K562 (cell line): Measurements from ENCODE around the gene TNN. TPM values are rescaled to one million over a fixed set of nuclear protein-coding genes. Genes with fewer than 3 reads are reported as not detected.
A peak's percentile ranks its signal among the peaks of the same experiment; 100 is the strongest.

Source experiments
- ATF1 ChIP-seq, 2 experiments: fragments of 450-650 bp in 1 of 2; IDR thresholded peaks; 2 replicates each; pipeline ENCODE4 v1.6.1; 2016; ENCODE audit warnings: missing compliant biosample characterization in 1 of 2, missing genetic modification characterization in 1 of 2
- BRCA1 ChIP-seq, 2 experiments: fragments of 450-650 bp in 1 of 2; sonication (generic) in 1 of 2; formaldehyde crosslinking in 1 of 2; IDR thresholded peaks; 2 replicates each; pipeline versions ENCODE4 v1.5.0 to v1.6.1; 2017 to 2020; ENCODE audit warnings: mild to moderate bottlenecking in 1 of 2, missing genetic modification reagents in 1 of 2
- CREM ChIP-seq: IDR thresholded peaks from 2 replicates; pipeline ENCODE4 v1.6.1; 2014; ENCODE audit warnings: antibody characterized with exemption, low read depth
- E2F6 ChIP-seq, 2 experiments: IDR thresholded peaks; 2 replicates each; pipeline ENCODE4 v1.6.1; 2011; ENCODE audit warnings: borderline replicate concordance in 1 of 2, control low read depth in 1 of 2, low read depth in 1 of 2, low read length in 1 of 2, mild to moderate bottlenecking in 1 of 2, mixed read lengths in 1 of 2, moderate library complexity in 1 of 2; ENCODE audit not compliant: insufficient read depth in 1 of 2, insufficient read length in 1 of 2, poor library complexity in 1 of 2, severe bottlenecking in 1 of 2; ENCODE audit errors: extremely low read depth in 1 of 2
- FOXA3 ChIP-seq, 2 experiments: fragments of 450-650 bp in 1 of 2; sonication (generic) in 1 of 2; formaldehyde crosslinking; IDR thresholded peaks in 1 of 2; conservative IDR thresholded peaks in 1 of 2; 2 replicates each; pipeline versions ENCODE4 v1.4.0 to v1.8.0; 2020 to 2022; ENCODE audit warnings: mild to moderate bottlenecking in 2 of 2, missing genetic modification reagents in 1 of 2
- GATA2 ChIP-seq: sonication (generic); formaldehyde crosslinking; IDR thresholded peaks from 2 replicates; pipeline ENCODE4 v1.4.0; 2020; ENCODE audit warnings: mild to moderate bottlenecking, missing genetic modification reagents
- HDAC3 ChIP-seq: fragments of 450-650 bp; IDR thresholded peaks from 2 replicates; pipeline ENCODE4 v1.6.1; 2018; ENCODE audit warnings: borderline replicate concordance, mild to moderate bottlenecking, moderate library complexity; ENCODE audit not compliant: partially characterized antibody
- HDAC6 ChIP-seq: IDR thresholded peaks from 2 replicates; pipeline ENCODE4 v1.6.1; 2012; ENCODE audit warnings: low read depth, mild to moderate bottlenecking, control low read depth, inconsistent platforms, low read length, moderate library complexity
- HNRNPUL1 ChIP-seq: fragments of 200-400 bp; formaldehyde crosslinking; IDR thresholded peaks from 2 replicates; pipeline ENCODE4 v1.6.1; 2017; ENCODE audit warnings: low read length
- HOXB6 ChIP-seq: fragments of 250-450 bp; sonication (Bioruptor Pico); IDR thresholded peaks from 2 replicates; pipeline ENCODE4 v1.5.1; 2022; ENCODE audit warnings: mild to moderate bottlenecking, borderline replicate concordance
- KDM5B ChIP-seq: fragments of 200-600 bp; sonication (generic); IDR thresholded peaks from 2 replicates; pipeline ENCODE4 v1.6.1; 2012; ENCODE audit warnings: low read depth, mild to moderate bottlenecking, moderate library complexity, low read length, control low read depth, inconsistent platforms; ENCODE audit not compliant: insufficient replicate concordance
- MYBL2 ChIP-seq, 2 experiments: fragments of 450-650 bp in 1 of 2; sonication (generic) in 1 of 2; formaldehyde crosslinking in 1 of 2; IDR thresholded peaks; 2 replicates each; pipeline versions ENCODE4 v1.6.1 to v1.8.1; 2017 to 2022; ENCODE audit warnings: borderline replicate concordance in 1 of 2, inconsistent platforms in 1 of 2, low read depth in 1 of 2, mild to moderate bottlenecking in 1 of 2, missing genetic modification reagents in 1 of 2, moderate library complexity in 1 of 2
- NCOR1 ChIP-seq: fragments of 450-650 bp; IDR thresholded peaks from 2 replicates; pipeline ENCODE4 v1.6.1; 2016; ENCODE audit warnings: mild to moderate bottlenecking, moderate library complexity
- PCBP2 ChIP-seq: fragments of 200-400 bp; formaldehyde crosslinking; IDR thresholded peaks from 2 replicates; pipeline ENCODE4 v1.6.1; 2018; ENCODE audit warnings: low read length, low read depth, mild to moderate bottlenecking, moderate library complexity; ENCODE audit not compliant: poor library complexity, severe bottlenecking
- PML ChIP-seq: IDR thresholded peaks from 2 replicates; pipeline ENCODE4 v1.6.1; 2012; ENCODE audit warnings: low read length, inconsistent platforms
- SREBF1 ChIP-seq: fragments of 150-350 bp; IDR thresholded peaks from 2 replicates; pipeline ENCODE4 v1.6.1; 2014; ENCODE audit warnings: antibody characterized with exemption, low read depth, low read length, borderline replicate concordance
- SRSF9 ChIP-seq: fragments of 200-400 bp; formaldehyde crosslinking; IDR thresholded peaks from 2 replicates; pipeline ENCODE4 v1.6.1; 2017; ENCODE audit warnings: low read depth, low read length, borderline replicate concordance
- TOE1 ChIP-seq, 2 experiments: fragments of 450-650 bp in 1 of 2; sonication (generic) in 1 of 2; formaldehyde crosslinking in 1 of 2; IDR thresholded peaks; 2 replicates each; pipeline versions ENCODE4 v1.7.1 to v1.8.0; 2016 to 2022; ENCODE audit warnings: borderline replicate concordance in 2 of 2, mild to moderate bottlenecking in 2 of 2, antibody characterized with exemption in 1 of 2, inconsistent platforms in 1 of 2, low read depth in 1 of 2, missing genetic modification reagents in 1 of 2, moderate library complexity in 1 of 2
- TRIM24 ChIP-seq, 2 experiments: fragments of 450-650 bp; IDR thresholded peaks; 2 replicates each; pipeline ENCODE4 v1.6.1; 2016
- ZBTB9 ChIP-seq: fragments of 450-650 bp; formaldehyde crosslinking; IDR thresholded peaks from 2 replicates; pipeline ENCODE4 v1.4.0; 2020; ENCODE audit warnings: mild to moderate bottlenecking, moderate library complexity
- ZNF174 ChIP-seq: fragments of 250-450 bp; sonication (Bioruptor Pico); IDR thresholded peaks from 2 replicates; pipeline ENCODE4 v1.4.0; 2020; ENCODE audit warnings: mild to moderate bottlenecking
- ZNF212 ChIP-seq: fragments of 450-650 bp; formaldehyde crosslinking; IDR thresholded peaks from 2 replicates; pipeline ENCODE4 v1.4.0; 2020; ENCODE audit warnings: mild to moderate bottlenecking
- ZNF75A ChIP-seq: fragments of 450-650 bp; formaldehyde crosslinking; IDR thresholded peaks from 2 replicates; pipeline ENCODE4 v1.4.0; 2020; ENCODE audit warnings: mild to moderate bottlenecking
- ZNF77 ChIP-seq: fragments of 250-450 bp; sonication (Bioruptor Pico); IDR thresholded peaks from 2 replicates; pipeline ENCODE4 v1.5.0; 2020
- polyA plus RNA-seq, 8 experiments: library from polyadenylated mRNA; depleted of rRNA in 4 of 8; stranded (reverse) in 5 of 8; unstranded in 3 of 8; fragments of >200 nt; fragmentation: Nextera tagmentation in 2 of 8; fragmentation: Illumina TruSeq in 1 of 8; extraction: Ambion mirVana in 2 of 8; extraction: Trizol in 1 of 8; gene quantifications; 2 replicates each; pipeline versions ENCODE4 v1.2.1 to v1.2.3, GENCODE V29; 2011 to 2014; ENCODE audit warnings: inconsistent platforms in 1 of 8, missing spikeins in 1 of 8
- total RNA-seq, 7 experiments: library from RNA; depleted of rRNA in 6 of 7; stranded (reverse); fragments of >200 nt in 6 of 7; fragmentation: Illumina TruSeq in 2 of 7; extraction: Trizol in 2 of 7; gene quantifications; 2 replicates each; pipeline versions ENCODE4 v1.2.1 to v1.2.3, GENCODE V29; 2011 to 2021; ENCODE audit warnings: low replicate concordance in 1 of 7

TNN gene
- total and polyA plus RNA-seq, 9 of the 15 experiments (the other 6 are each of a cell fraction or from before 2014, with no cell fraction given): 0.01 to 0.09 (median 0.07) TPM; not detected in 4

GRCh38 chr1:175023043-175023921 is 44.4 kb upstream of the TNN start, which contains the start of gene MRPS14 (continued):
- no peak for TF ChIP-seq HDAC3
- TF ChIP-seq ZNF212: no peak
- no peak for TF ChIP-seq ZNF75A (CRISPR knock-in tag)
- no peak for TF ChIP-seq HOXB6 (CRISPR knock-in tag)
- no peak for TF ChIP-seq BRCA1 (IDR thresholded peaks at IDR 0.05)
- TF ChIP-seq BRCA1 (CRISPR knock-in tag; IDR thresholded peaks at IDR 0.05): no peak
- peak; percentile 69; the same call in 1 of the 2 replicates for TF ChIP-seq SREBF1
- TF ChIP-seq ZNF77 (CRISPR knock-in tag): no peak
- peak; percentile 72 for TF ChIP-seq ATF1 (CRISPR knock-in tag; IDR thresholded peaks at IDR 0.05)
- TF ChIP-seq ATF1 (tag; IDR thresholded peaks at IDR 0.05): peak; percentile 97
- TF ChIP-seq PML: peak; percentile 85; the same call in 1 of the 2 replicates
- no peak for TF ChIP-seq HDAC6
- TF ChIP-seq SRSF9: no peak
- TF ChIP-seq E2F6 (IDR thresholded peaks at IDR 0.05; ENCODE audit: borderline replicate concordance in 1 of 2, extremely low read depth in 1 of 2, insufficient read depth in 1 of 2, insufficient read length in 1 of 2, low read depth in 1 of 2, low read length in 1 of 2, poor library complexity in 1 of 2, severe bottlenecking in 1 of 2): peak in 1 of 2 experiments; percentile 26
- no peak for TF ChIP-seq MYBL2 (IDR thresholded peaks at IDR 0.05; ENCODE audit: low read depth)
- TF ChIP-seq MYBL2 (CRISPR knock-in tag; IDR thresholded peaks at IDR 0.05; ENCODE audit: borderline replicate concordance): no peak
- no peak; a peak in 1 of 4 replicates for TF ChIP-seq TRIM24 (IDR thresholded peaks at IDR 0.05)
- TF ChIP-seq CREM: peak; percentile 97
- peak; percentile 49; the same call in 1 of the 2 replicates for TF ChIP-seq NCOR1
- peak; percentile 71; the same call in 1 of the 2 replicates for TF ChIP-seq TOE1 (IDR thresholded peaks at IDR 0.05; ENCODE audit: borderline replicate concordance)
- 0 out of 2 replicates have a peak, but pooled peaks have one; percentile 14 for TF ChIP-seq TOE1 (CRISPR knock-in tag; IDR thresholded peaks at IDR 0.05; ENCODE audit: borderline replicate concordance, low read depth)
- TF ChIP-seq KDM5B: peak; percentile 97
- TF ChIP-seq ZNF174: no peak
- no peak for TF ChIP-seq GATA2 (CRISPR knock-in tag)
- no peak for TF ChIP-seq HNRNPUL1
- TF ChIP-seq PCBP2: no peak
- TF ChIP-seq ZBTB9: 0 out of 2 replicates have a peak, but pooled peaks have one; percentile 17
- peak in 1 of 2 experiments; percentile 60; a peak in 1 of 4 replicates for TF ChIP-seq FOXA3 (CRISPR knock-in tag; conservative IDR thresholded peaks at IDR 0.05 in 1 of 2, IDR thresholded peaks at IDR 0.05 in 1 of 2)
